GM20000 (cell line): ENCODE data around the gene GEMIN2.
"Not testable (repeated sequence)": the region's sequence is repeated elsewhere in the genome, so short reads cannot be mapped to it uniquely, and the experiment has no call there.

Experiments
- DNase-seq: peaks from one replicate; pipeline ENCODE4 v3.0.0; 2012; ENCODE audit warnings: low spot score
- CTCF ChIP-seq: IDR thresholded peaks from 2 replicates; pipeline ENCODE4 v1.5.1; 2012; ENCODE audit warnings: mild to moderate bottlenecking, control low read depth; ENCODE audit errors: extremely low read depth, missing control alignments

The GEMIN2 gene

GRCh38 chr14:39087493-39087892, 26.6 kb upstream of the GEMIN2 start:
- DNase-seq, result no peak
- no peak for TF ChIP-seq CTCF

- no peak for TF ChIP-seq CTCF
- no peak for DNase-seq
These were observed 23.5 kb upstream of the GEMIN2 start for GRCh38 chr14:39090548-39091111.

- TF ChIP-seq CTCF, result no peak
- no peak for DNase-seq
These were observed 22.4 kb upstream of the GEMIN2 start for GRCh38 chr14:39091716-39092115.

- DNase-seq, result no peak
- TF ChIP-seq CTCF, result no peak
These were observed 19.6 kb upstream of the GEMIN2 start for GRCh38 chr14:39094515-39094914.

- no peak for TF ChIP-seq CTCF
- no peak for DNase-seq
These were observed 17.0 kb upstream of the GEMIN2 start for GRCh38 chr14:39097159-39097558.

DNA sequence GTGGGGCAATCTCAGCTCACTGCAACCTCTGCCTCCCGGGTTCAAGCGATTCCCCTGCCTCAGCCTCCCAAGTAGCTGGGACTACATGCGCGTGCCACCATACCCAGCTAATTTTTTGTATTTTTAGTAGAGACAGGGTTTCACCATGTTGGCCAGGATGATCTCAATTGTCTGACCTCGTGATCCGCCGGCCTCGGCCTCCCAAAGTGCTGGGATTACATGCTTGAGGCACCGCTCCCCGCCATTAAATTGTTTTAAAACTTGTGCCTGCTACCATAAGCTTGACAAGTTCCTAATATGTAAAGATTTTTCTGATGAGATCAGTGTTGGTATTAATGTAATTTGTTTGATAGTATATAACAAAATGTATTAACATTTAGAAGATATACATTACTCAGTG, 14.9 kb upstream of the GEMIN2 start:
- not testable (repeated sequence) for DNase-seq

DNA sequence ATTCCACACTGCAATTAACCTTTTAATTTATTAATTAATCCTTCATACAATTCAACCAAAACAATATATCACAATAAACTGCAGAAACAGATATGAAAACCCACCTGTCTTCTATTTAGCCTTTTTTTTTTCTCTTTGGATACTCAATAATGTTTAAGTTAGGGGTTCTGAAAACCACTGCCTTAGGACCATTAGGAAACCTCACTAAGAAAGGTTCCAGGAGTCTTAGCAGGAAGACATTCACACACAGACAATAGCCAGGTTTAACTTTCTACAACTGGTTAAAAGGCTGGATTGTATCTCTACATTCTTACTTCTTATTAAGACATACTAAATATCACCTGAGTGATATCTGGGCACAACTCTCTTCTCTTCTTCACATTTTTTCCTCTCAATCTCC, 14.4 kb upstream of the GEMIN2 start:
- DNase-seq, result no peak
- TF ChIP-seq CTCF, result no peak

GRCh38 chr14:39102265-39102968, 11.7 kb upstream of the GEMIN2 start:
- TF ChIP-seq CTCF, result no peak
- DNase-seq, result no peak
